Right atrium auricular region (tissue), 2 donors: ENCODE data around the gene IL6ST. TPM values are rescaled to one million over a fixed set of nuclear protein-coding genes. Genes with fewer than 3 reads are reported as not detected.

ENCODE experiments used
- DNase-seq: peaks from one replicate; pipeline ENCODE4 v3.0.0-alpha.2; 2019; ENCODE audit warnings: low spot score
- H3K27ac ChIP-seq, 2 donors: fragments of 200-600 bp; sonication (generic); 1 replicate in 1 of 2; 2 replicates in 1 of 2; pipeline ENCODE4 v1.5.1; 2016 to 2019
- H3K27me3 ChIP-seq, 2 donors: fragments of 200-600 bp; sonication (generic); one replicate each; pipeline versions ENCODE4 v1.5.1 to v1.6.0; 2017 to 2019
- H3K36me3 ChIP-seq: fragments of 200-600 bp; sonication (generic); one replicate; pipeline ENCODE4 v1.5.1; 2016
- H3K4me1 ChIP-seq, 2 donors: fragments of 200-600 bp; sonication (generic); one replicate each; pipeline versions ENCODE4 v1.5.1 to v1.6.0; 2017 to 2019
- H3K4me3 ChIP-seq, 2 donors: fragments of 200-600 bp; sonication (generic); 1 replicate in 1 of 2; 2 replicates in 1 of 2; pipeline ENCODE4 v1.5.1; 2017 to 2019; ENCODE audit warnings: mild to moderate bottlenecking in 1 of 2, moderate library complexity in 1 of 2
- H3K9me3 ChIP-seq, 2 donors: fragments of 200-600 bp; sonication (generic); one replicate each; pipeline ENCODE4 v1.5.1; 2019
- CTCF ChIP-seq, 2 donors: fragments of 200-600 bp; sonication (generic); IDR thresholded peaks; one replicate each; pipeline ENCODE4 v1.5.1; 2019; ENCODE audit warnings: antibody characterized with exemption in 2 of 2
- total RNA-seq, 2 donors: library from RNA; depleted of rRNA; stranded (reverse); fragments of >200 nt; gene quantifications; one replicate each; pipeline ENCODE4 v1.1.0, GENCODE V29; 2016

IL6ST gene
- total RNA-seq, 2 donors from 2014 or later, result 244 to 263 TPM

- no peak for DNase-seq
- no peak for TF ChIP-seq CTCF (IDR thresholded peaks at IDR 0.05)
- no peaks in the 10 kb centered on the region for H3K36me3 ChIP-seq
- no peak overlapping the region for H3K27ac ChIP-seq
- H3K4me3 ChIP-seq, result no peak overlapping the region
- H3K4me1 ChIP-seq, result no peaks in the 10 kb centered on the region
- H3K27me3 ChIP-seq, result no peaks in the 10 kb centered on the region
- no peaks in the 10 kb centered on the region for H3K9me3 ChIP-seq
These were observed 89.5 kb downstream of the IL6ST start for GRCh38 chr5:55905251-55905650.

- no peak for TF ChIP-seq CTCF (IDR thresholded peaks at IDR 0.05)
- DNase-seq, result no peak
- H3K4me3 ChIP-seq, result no peak overlapping the region
These were observed 90.6 kb downstream of the IL6ST start for GRCh38 chr5:55904152-55904551.

GRCh38 chr5:55903121-55903701, 91.6 kb downstream of the IL6ST start:
- no peak overlapping the region for H3K4me3 ChIP-seq
- H3K27me3 ChIP-seq, result no peaks in the 10 kb centered on the region
- no peaks in the 10 kb centered on the region for H3K4me1 ChIP-seq
- no peak overlapping the region for H3K27ac ChIP-seq
- no peaks in the 10 kb centered on the region for H3K36me3 ChIP-seq
- no peak for TF ChIP-seq CTCF (IDR thresholded peaks at IDR 0.05)
- no peaks in the 10 kb centered on the region for H3K9me3 ChIP-seq
- no peak for DNase-seq

More at GRCh38 chr5:55904152-55904551, 90.6 kb downstream of the IL6ST start:
- Histone ChIP-seq H3K27me3 (no peaks in the 10 kb centered on the region), H3K27ac (no peak overlapping the region), H3K36me3 (no peaks in the 10 kb centered on the region), H3K4me1 (no peaks in the 10 kb centered on the region), H3K9me3 (no peaks in the 10 kb centered on the region)

- H3K4me1 ChIP-seq, result no peaks in the 10 kb centered on the region
- no peak overlapping the region for H3K4me3 ChIP-seq
These were observed 92.1 kb downstream of the IL6ST start for GRCh38 chr5:55902696-55903095.

GRCh38 chr5:55900776-55901175, 94.0 kb downstream of the IL6ST start:
- Histone ChIP-seq H3K27ac (no peak overlapping the region), H3K4me1 (no peaks in the 10 kb centered on the region), H3K9me3 (no peaks in the 10 kb centered on the region), H3K4me3 (no peak overlapping the region), H3K27me3 (no peaks in the 10 kb centered on the region), H3K36me3 (no peaks in the 10 kb centered on the region)
- no peak for DNase-seq
- TF ChIP-seq CTCF (IDR thresholded peaks at IDR 0.05), result no peak

More at GRCh38 chr5:55902696-55903095, 92.1 kb downstream of the IL6ST start:
- H3K27me3 ChIP-seq, result no peaks in the 10 kb centered on the region
- no peak for TF ChIP-seq CTCF (IDR thresholded peaks at IDR 0.05)
- no peaks in the 10 kb centered on the region for H3K36me3 ChIP-seq
- DNase-seq, result no peak
- no peak overlapping the region for H3K27ac ChIP-seq
- no peaks in the 10 kb centered on the region for H3K9me3 ChIP-seq

- no peak overlapping the region for H3K4me3 ChIP-seq
- H3K36me3 ChIP-seq, result no peaks in the 10 kb centered on the region
- no peaks in the 10 kb centered on the region for H3K27me3 ChIP-seq
- no peak overlapping the region for H3K27ac ChIP-seq
- no peak for TF ChIP-seq CTCF (IDR thresholded peaks at IDR 0.05)
- DNase-seq, result no peak
- no peaks in the 10 kb centered on the region for H3K4me1 ChIP-seq
- H3K9me3 ChIP-seq, result no peaks in the 10 kb centered on the region
These were observed 94.7 kb downstream of the IL6ST start for GRCh38 chr5:55900068-55900467.
